Right lobe of liver (tissue), 4 donors: ENCODE data around the gene BRSK2.

ENCODE experiments used
- CTCF ChIP-seq, 4 donors: fragments of 200-600 bp in 3 of 4; fragments of 450-650 bp in 1 of 4; IDR thresholded peaks; one replicate each; pipeline versions ENCODE4 v1.5.1 to v1.8.0; 2016 to 2022; ENCODE audit warnings: antibody characterized with exemption in 4 of 4, mild to moderate bottlenecking in 2 of 4
- POLR2A ChIP-seq: fragments of 450-650 bp; IDR thresholded peaks from one replicate; pipeline ENCODE4 v1.6.1; 2017; ENCODE audit warnings: antibody characterized with exemption, mild to moderate bottlenecking
- donor health status: DM: no; HTN: no; CAD: no.
- donor health status: DM: no; HTN: no; CAD: no.
- donor health status: DM: no; HTN: yes; CAD: no.

- no peak for TF ChIP-seq CTCF (IDR thresholded peaks at IDR 0.05)
- TF ChIP-seq POLR2A = no peak
Measured at GRCh38 chr11:1456176-1456575, 66.4 kb downstream of the BRSK2 start.
